Erythroblast (primary cell): Measurements from ENCODE around the gene INTS13.

Source experiments
- GATA1 ChIP-seq: IDR thresholded peaks from 2 replicates; pipeline ENCODE4 v1.6.1; 2011; ENCODE audit warnings: low read depth, mild to moderate bottlenecking, control low read depth, low read length, moderate library complexity
- POLR2A ChIP-seq: IDR thresholded peaks from 2 replicates; pipeline ENCODE4 v1.6.1; 2011; ENCODE audit warnings: mild to moderate bottlenecking, low read length

GRCh38 chr12:26948309-26948708 lies 10.5 kb upstream of the INTS13 start:
- TF ChIP-seq POLR2A (no peak), GATA1 (no peak)
